Activated T-helper 17 cell treated with anti-CD3 and anti-CD28 coated beads, Interleukin-2, amount 50 U/mL, for 72 hours (primary cell): Measurements from ENCODE around the gene BAG5. TPM values are rescaled to one million over a fixed set of nuclear protein-coding genes. Genes with fewer than 3 reads are reported as not detected.
A peak's percentile ranks its signal among the peaks of the same experiment; 100 is the strongest.

Experiments
- ATAC-seq: fragments of 150-1000 bp; cut with Tn5 transposase; replicated peaks from 2 replicates; pipeline ENCODE4 v1.10.0; 2021; ENCODE audit warnings: mild to moderate bottlenecking, moderate library complexity
- H3K27ac Mint-ChIP-seq: one replicate; pipeline ENCODE4 v1.8.0; 2022; ENCODE audit warnings: mixed read lengths
- H3K27me3 Mint-ChIP-seq: one replicate; pipeline ENCODE4 v1.8.0; 2022; ENCODE audit warnings: mixed read lengths
- H3K36me3 Mint-ChIP-seq: one replicate; pipeline ENCODE4 v1.8.0; 2022; ENCODE audit warnings: low read depth, mild to moderate bottlenecking, mixed read lengths
- H3K4me1 Mint-ChIP-seq: one replicate; pipeline ENCODE4 v1.8.0; 2022; ENCODE audit warnings: mixed read lengths
- H3K4me3 Mint-ChIP-seq: one replicate; pipeline ENCODE4 v1.8.0; 2022; ENCODE audit warnings: mild to moderate bottlenecking, mixed read lengths
- H3K9me3 Mint-ChIP-seq: one replicate; pipeline ENCODE4 v1.8.0; 2022; ENCODE audit warnings: mixed read lengths
- total RNA-seq, 2 donors: library from RNA; stranded (reverse); gene quantifications; one replicate each; pipeline ENCODE4 v1.2.3, GENCODE V29; 2022

The BAG5 gene
- total RNA-seq, 2 donors from 2014 or later = 21.0 to 33.2 TPM

GRCh38 chr14:103545915-103546651 lies 16.4 kb downstream of the BAG5 start:
- H3K4me1 Mint-ChIP-seq = no peaks in the 10 kb centered on the region
- H3K27me3 Mint-ChIP-seq = no peaks in the 10 kb centered on the region
- no peak overlapping the region for H3K4me3 Mint-ChIP-seq
- no peaks in the 10 kb centered on the region for H3K36me3 Mint-ChIP-seq
- no peak for ATAC-seq
- no peak overlapping the region for H3K27ac Mint-ChIP-seq
- H3K9me3 Mint-ChIP-seq = no peaks in the 10 kb centered on the region

- Mint-ChIP-seq H3K36me3 (no peaks in the 10 kb centered on the region), H3K4me3 (no peak overlapping the region), H3K4me1 (no peaks in the 10 kb centered on the region), H3K27me3 (no peaks in the 10 kb centered on the region), H3K9me3 (no peaks in the 10 kb centered on the region), H3K27ac (no peak overlapping the region)
- no peak for ATAC-seq
These were observed 17.1 kb downstream of the BAG5 start for GRCh38 chr14:103545219-103545914.

- ATAC-seq = no peak
- H3K4me3 Mint-ChIP-seq = no peak overlapping the region
These were observed 17.9 kb downstream of the BAG5 start for GRCh38 chr14:103544388-103545218.

GRCh38 chr14:103543721-103544387 lies 18.6 kb downstream of the BAG5 start:
- no peaks in the 10 kb centered on the region for H3K36me3 Mint-ChIP-seq
- H3K9me3 Mint-ChIP-seq = no peaks in the 10 kb centered on the region

More at GRCh38 chr14:103544388-103545218, 17.9 kb downstream of the BAG5 start:
- Mint-ChIP-seq H3K9me3 (no peaks in the 10 kb centered on the region), H3K27me3 (no peaks in the 10 kb centered on the region), H3K4me1 (no peaks in the 10 kb centered on the region), H3K27ac (no peak overlapping the region), H3K36me3 (no peaks in the 10 kb centered on the region)

GRCh38 chr14:103543140-103543539 lies 19.3 kb downstream of the BAG5 start:
- ATAC-seq = no peak
- Mint-ChIP-seq H3K9me3 (no peaks in the 10 kb centered on the region), H3K36me3 (no peaks in the 10 kb centered on the region), H3K4me3 (no peak overlapping the region), H3K27ac (no peak overlapping the region), H3K4me1 (no peaks in the 10 kb centered on the region), H3K27me3 (no peaks in the 10 kb centered on the region)

More at GRCh38 chr14:103543721-103544387, 18.6 kb downstream of the BAG5 start:
- no peak for ATAC-seq
- Mint-ChIP-seq H3K27ac (no peak overlapping the region), H3K27me3 (no peaks in the 10 kb centered on the region), H3K4me1 (no peaks in the 10 kb centered on the region), H3K4me3 (no peak overlapping the region)

GRCh38 chr14:103542605-103543088 lies 19.8 kb downstream of the BAG5 start:
- Mint-ChIP-seq H3K27ac (no peak overlapping the region), H3K27me3 (no peaks in the 10 kb centered on the region), H3K9me3 (no peaks in the 10 kb centered on the region), H3K36me3 (no peaks in the 10 kb centered on the region), H3K4me3 (no peak overlapping the region), H3K4me1 (no peaks in the 10 kb centered on the region)
- no peak for ATAC-seq

GRCh38 chr14:103541709-103542604 lies 20.5 kb downstream of the BAG5 start:
- H3K4me3 Mint-ChIP-seq = no peak overlapping the region
- no peaks in the 10 kb centered on the region for H3K36me3 Mint-ChIP-seq
- H3K9me3 Mint-ChIP-seq = no peaks in the 10 kb centered on the region
- no peaks in the 10 kb centered on the region for H3K4me1 Mint-ChIP-seq
- H3K27me3 Mint-ChIP-seq = no peaks in the 10 kb centered on the region
- no peak for ATAC-seq
- H3K27ac Mint-ChIP-seq = no peak overlapping the region

- no peaks in the 10 kb centered on the region for H3K27me3 Mint-ChIP-seq
- no peak overlapping the region for H3K4me3 Mint-ChIP-seq
- H3K36me3 Mint-ChIP-seq = no peaks in the 10 kb centered on the region
- no peaks in the 10 kb centered on the region for H3K4me1 Mint-ChIP-seq
- H3K27ac Mint-ChIP-seq = no peak overlapping the region
- no peaks in the 10 kb centered on the region for H3K9me3 Mint-ChIP-seq
- no peak for ATAC-seq
These were observed 21.4 kb downstream of the BAG5 start for GRCh38 chr14:103540821-103541708.

- ATAC-seq = no peak
- Mint-ChIP-seq H3K4me1 (no peaks in the 10 kb centered on the region), H3K9me3 (no peaks in the 10 kb centered on the region), H3K4me3 (no peak overlapping the region), H3K27ac (no peak overlapping the region), H3K36me3 (no peaks in the 10 kb centered on the region), H3K27me3 (no peaks in the 10 kb centered on the region)
These were observed 23.2 kb downstream of the BAG5 start for GRCh38 chr14:103539056-103539825.

- Mint-ChIP-seq H3K27ac (no peak overlapping the region), H3K36me3 (no peaks in the 10 kb centered on the region), H3K9me3 (no peaks in the 10 kb centered on the region), H3K27me3 (no peaks in the 10 kb centered on the region), H3K4me3 (no peak overlapping the region), H3K4me1 (no peaks in the 10 kb centered on the region)
- peak; percentile 10 for ATAC-seq
These were observed 24.0 kb downstream of the BAG5 start for GRCh38 chr14:103538291-103539055.

GRCh38 chr14:103537175-103537990 lies 25.1 kb downstream of the BAG5 start:
- H3K27me3 Mint-ChIP-seq = no peaks in the 10 kb centered on the region

More at GRCh38 chr14:103537175-103537990, 25.1 kb downstream of the BAG5 start:
- Mint-ChIP-seq H3K27ac (no peak overlapping the region), H3K36me3 (no peaks in the 10 kb centered on the region), H3K4me3 (no peak overlapping the region), H3K4me1 (no peaks in the 10 kb centered on the region), H3K9me3 (no peaks in the 10 kb centered on the region)
- ATAC-seq = no peak
